ENCODE measurements around the gene TSPAN2.

DNA sequence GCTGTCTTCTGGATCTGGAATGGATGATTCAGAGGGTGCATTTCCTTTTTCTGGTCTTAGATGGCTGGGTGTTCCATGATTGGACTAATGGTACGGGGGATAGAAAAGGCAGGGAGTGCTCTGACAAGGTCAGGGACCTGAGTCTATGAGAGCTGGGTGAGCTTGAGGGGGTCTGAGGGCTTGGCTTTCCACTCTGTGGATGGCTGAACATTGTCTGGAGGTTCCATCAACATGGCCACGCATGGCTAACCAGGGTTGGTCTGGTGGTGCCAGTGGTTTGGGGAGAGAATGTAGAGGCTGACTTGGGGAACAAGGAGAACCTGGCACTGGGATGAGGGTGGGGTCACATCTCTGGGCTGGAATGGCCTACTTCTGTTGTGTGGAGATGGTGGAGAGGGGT is 41.5 kb upstream of the TSPAN2 start:
- no peak for TF ChIP-seq EZH2phosphoT487 (conservative IDR thresholded peaks at IDR 0.05; ENCODE audit: low read length)
- TF ChIP-seq, protein P1, sequence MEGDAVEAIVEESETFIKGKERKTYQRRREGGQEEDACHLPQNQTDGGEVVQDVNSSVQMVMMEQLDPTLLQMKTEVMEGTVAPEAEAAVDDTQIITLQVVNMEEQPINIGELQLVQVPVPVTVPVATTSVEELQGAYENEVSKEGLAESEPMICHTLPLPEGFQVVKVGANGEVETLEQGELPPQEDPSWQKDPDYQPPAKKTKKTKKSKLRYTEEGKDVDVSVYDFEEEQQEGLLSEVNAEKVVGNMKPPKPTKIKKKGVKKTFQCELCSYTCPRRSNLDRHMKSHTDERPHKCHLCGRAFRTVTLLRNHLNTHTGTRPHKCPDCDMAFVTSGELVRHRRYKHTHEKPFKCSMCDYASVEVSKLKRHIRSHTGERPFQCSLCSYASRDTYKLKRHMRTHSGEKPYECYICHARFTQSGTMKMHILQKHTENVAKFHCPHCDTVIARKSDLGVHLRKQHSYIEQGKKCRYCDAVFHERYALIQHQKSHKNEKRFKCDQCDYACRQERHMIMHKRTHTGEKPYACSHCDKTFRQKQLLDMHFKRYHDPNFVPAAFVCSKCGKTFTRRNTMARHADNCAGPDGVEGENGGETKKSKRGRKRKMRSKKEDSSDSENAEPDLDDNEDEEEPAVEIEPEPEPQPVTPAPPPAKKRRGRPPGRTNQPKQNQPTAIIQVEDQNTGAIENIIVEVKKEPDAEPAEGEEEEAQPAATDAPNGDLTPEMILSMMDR (IDR thresholded peaks at IDR 0.05; ENCODE audit: insufficient read depth, low read length, poor library complexity, severe bottlenecking), result no peak

All from SU-DHL-6 (cell line).